OCI-LY7 (cell line): ENCODE results near the gene STIM1. TPM values are rescaled to one million over a fixed set of nuclear protein-coding genes. Genes with fewer than 3 reads are reported as not detected.

Experiments
- BruUV-seq: library from RNA; stranded (reverse); fragments of 400-500 nt; replicated peaks from 2 replicates; lab custom pipeline; 2021; lab: Mats Ljungman, UMichigan
- CTCF ChIA-PET: fragments of 300-600 bp; sonication (Branson Sonifier 250); formaldehyde crosslinking; loops from one replicate; lab custom pipeline; 2022; ENCODE audit warnings: antibody characterized with exemption; ENCODE audit not compliant: unreplicated experiment; lab: Charles Lee
- POLR2A ChIA-PET: fragments of 300-600 bp; sonication (Branson Sonifier 250); formaldehyde crosslinking; loops from one replicate; lab custom pipeline; 2022; ENCODE audit warnings: antibody characterized with exemption; lab: Charles Lee
- DNase-seq: peaks from one replicate; pipeline ENCODE4 v3.0.0-alpha.2; 2015; ENCODE audit warnings: low spot score
- H2AFZ ChIP-seq: fragments of 200-600 bp; sonication (generic), shearing (Covaris generic); 2 replicates; pipeline ENCODE4 v1.6.1; 2014; ENCODE audit warnings: mild to moderate bottlenecking, antibody characterized with exemption, low read length, moderate library complexity
- H3K27ac ChIP-seq: fragments of 200-600 bp; sonication (generic); 2 replicates; pipeline ENCODE4 v1.5.1; 2014; ENCODE audit warnings: mixed run types, low read depth, mild to moderate bottlenecking, moderate library complexity, low read length, inconsistent platforms; ENCODE audit not compliant: poor library complexity, severe bottlenecking
- H3K36me3 ChIP-seq: fragments of 200-600 bp; sonication (generic); 2 replicates; pipeline ENCODE4 v1.6.1; 2014; ENCODE audit warnings: mild to moderate bottlenecking, antibody characterized with exemption, low read length, moderate library complexity, mixed read lengths; ENCODE audit not compliant: insufficient read depth
- H3K4me1 ChIP-seq: fragments of 200-600 bp; sonication (generic); 2 replicates; pipeline ENCODE4 v1.5.1; 2014; ENCODE audit warnings: mild to moderate bottlenecking, low read length; ENCODE audit not compliant: insufficient read depth, poor library complexity, severe bottlenecking
- H3K4me2 ChIP-seq: fragments of 200-600 bp; sonication (generic); 2 replicates; pipeline ENCODE4 v1.6.1; 2014; ENCODE audit warnings: mild to moderate bottlenecking, low read length
- H3K4me3 ChIP-seq: fragments of 200-600 bp; sonication (generic); 2 replicates; pipeline ENCODE4 v1.5.1; 2014; ENCODE audit warnings: mild to moderate bottlenecking, low read depth, low read length; ENCODE audit not compliant: poor library complexity, severe bottlenecking
- H3K79me2 ChIP-seq: fragments of 200-600 bp; sonication (generic); 2 replicates; pipeline ENCODE4 v1.6.1; 2016; ENCODE audit warnings: low read depth, mild to moderate bottlenecking, low read length, moderate library complexity, mixed read lengths; ENCODE audit not compliant: insufficient read depth
- H3K9me2 ChIP-seq: fragments of 200-600 bp; sonication (generic); 2 replicates; pipeline ENCODE4 v1.6.1; 2016; ENCODE audit warnings: mild to moderate bottlenecking, low read length, mixed read lengths; ENCODE audit not compliant: insufficient read depth
- H3K9me3 ChIP-seq: fragments of 200-600 bp; sonication (generic); 2 replicates; pipeline ENCODE4 v1.6.1; 2014; ENCODE audit warnings: mild to moderate bottlenecking, mixed run types, low read length, mixed read lengths
- H4K20me1 ChIP-seq: fragments of 200-600 bp; sonication (generic); 2 replicates; pipeline ENCODE4 v1.6.1; 2014; ENCODE audit warnings: mild to moderate bottlenecking, antibody characterized with exemption, low read length, moderate library complexity, mixed read lengths; ENCODE audit not compliant: insufficient read depth
- EZH2phosphoT487 ChIP-seq: fragments of 200-600 bp; sonication (generic); IDR thresholded peaks from 2 replicates; pipeline ENCODE4 v1.6.1; 2018; ENCODE audit warnings: low read depth, borderline replicate concordance, mild to moderate bottlenecking, mixed run types, antibody characterized with exemption, low read length, moderate library complexity, mixed read lengths
- intact Hi-C: fragments of 100-400 bp; cut with micrococcal nuclease; formaldehyde crosslinking; loops from one replicate; pipeline ENCODE4 v1.10.0; 2022; ENCODE audit not compliant: unreplicated experiment
- total RNA-seq, 2 experiments: library from RNA; depleted of rRNA in 1 of 2; stranded (reverse); fragments of >200 nt in 1 of 2; shearing (Covaris generic) in 1 of 2; gene quantifications; 2 replicates each; pipeline ENCODE4 v1.2.3, GENCODE V29; 2014 to 2022
- TF ChIP-seq, protein P1 (sequence below): fragments of 200-600 bp; sonication (generic); conservative IDR thresholded peaks from 2 replicates; pipeline ENCODE4 v1.5.1; 2014; ENCODE audit warnings: mild to moderate bottlenecking, antibody characterized with exemption, low read length, moderate library complexity, mixed read lengths

The STIM1 gene
- total RNA-seq, 2 experiments from 2014 or later = 21.0 to 49.1 TPM

GRCh38 chr11:3836903-3837302 is 18.6 kb upstream of the STIM1 start:
- H3K9me3 ChIP-seq = no peaks in the 10 kb centered on the region
- H3K9me2 ChIP-seq = no peaks in the 10 kb centered on the region
- no peak for TF ChIP-seq EZH2phosphoT487
- TF ChIP-seq, protein P1, sequence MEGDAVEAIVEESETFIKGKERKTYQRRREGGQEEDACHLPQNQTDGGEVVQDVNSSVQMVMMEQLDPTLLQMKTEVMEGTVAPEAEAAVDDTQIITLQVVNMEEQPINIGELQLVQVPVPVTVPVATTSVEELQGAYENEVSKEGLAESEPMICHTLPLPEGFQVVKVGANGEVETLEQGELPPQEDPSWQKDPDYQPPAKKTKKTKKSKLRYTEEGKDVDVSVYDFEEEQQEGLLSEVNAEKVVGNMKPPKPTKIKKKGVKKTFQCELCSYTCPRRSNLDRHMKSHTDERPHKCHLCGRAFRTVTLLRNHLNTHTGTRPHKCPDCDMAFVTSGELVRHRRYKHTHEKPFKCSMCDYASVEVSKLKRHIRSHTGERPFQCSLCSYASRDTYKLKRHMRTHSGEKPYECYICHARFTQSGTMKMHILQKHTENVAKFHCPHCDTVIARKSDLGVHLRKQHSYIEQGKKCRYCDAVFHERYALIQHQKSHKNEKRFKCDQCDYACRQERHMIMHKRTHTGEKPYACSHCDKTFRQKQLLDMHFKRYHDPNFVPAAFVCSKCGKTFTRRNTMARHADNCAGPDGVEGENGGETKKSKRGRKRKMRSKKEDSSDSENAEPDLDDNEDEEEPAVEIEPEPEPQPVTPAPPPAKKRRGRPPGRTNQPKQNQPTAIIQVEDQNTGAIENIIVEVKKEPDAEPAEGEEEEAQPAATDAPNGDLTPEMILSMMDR = no peak
- H3K27ac ChIP-seq = peak overlapping the region; percentile 82
- H3K79me2 ChIP-seq = peaks cover 72% of the 10 kb centered on the region; the same call in 1 of the 2 replicates
- H2AFZ ChIP-seq = no peak overlapping the region
- peak overlapping the region; percentile 81 for H3K4me3 ChIP-seq
- intact Hi-C loops = loop anchor here (1.0 kb wide), 1 partner anchor 40 kb away; the partner anchor contains the start of gene NUP98
- H3K4me1 ChIP-seq = peaks cover 67% of the 10 kb centered on the region
- H3K36me3 ChIP-seq = peaks cover 45% of the 10 kb centered on the region
- DNase-seq = peak; percentile 68
- ChIA-PET CTCF (interaction anchor here (0.6 to 1.5 kb wide), 5 partner anchors 10 to 26 kb away, joined by 3 to 6 read pairs (median 3); partner anchors contain the start of gene STIM1), POLR2A (interaction anchor here (0.6 to 6.3 kb wide), 4 partner anchors 17 to 266 kb away, joined by 3 to 75 read pairs (median 3); partner anchors contain the start of gene STIM1)
- H3K4me2 ChIP-seq = peak overlapping the region; percentile 89
- no TSS peak for BruUV-seq
- peaks cover 25% of the 10 kb centered on the region; the same call in 1 of the 2 replicates for H4K20me1 ChIP-seq

GRCh38 chr11:3837793-3838192 is 17.7 kb upstream of the STIM1 start:
- Histone ChIP-seq H3K27ac (peak overlapping the region; percentile 82), H2AFZ (no peak overlapping the region), H3K9me3 (no peaks in the 10 kb centered on the region), H3K4me2 (peak overlapping the region; percentile 89), H3K79me2 (peaks cover 72% of the 10 kb centered on the region; the same call in 1 of the 2 replicates), H3K4me1 (peaks cover 71% of the 10 kb centered on the region), H3K4me3 (peak overlapping the region; percentile 81), H3K9me2 (no peaks in the 10 kb centered on the region), H3K36me3 (peaks cover 38% of the 10 kb centered on the region; the same call in 1 of the 2 replicates), H4K20me1 (peaks cover 25% of the 10 kb centered on the region; the same call in 1 of the 2 replicates)
- intact Hi-C loops = loop anchor here (1.0 kb wide), 1 partner anchor 40 kb away; the partner anchor contains the start of gene NUP98
- ChIA-PET POLR2A (interaction anchor here (0.6 to 6.3 kb wide), 4 partner anchors 9 to 64 kb away, joined by 3 to 75 read pairs (median 4); partner anchors contain the start of gene STIM1), CTCF (interaction anchor here (1.0 to 2.1 kb wide), 5 partner anchors 11 to 110 kb away, joined by 3 to 6 read pairs (median 3); partner anchors contain the start of gene STIM1)
- no TSS peak for BruUV-seq
- TF ChIP-seq, protein P1 = no peak
- TF ChIP-seq EZH2phosphoT487 = no peak
- no peak for DNase-seq
